ENCODE results near the gene ATP10D.

GRCh38 chr4:47482326-47482725 is 2.7 kb upstream of the ATP10D start:
- TF ChIP-seq ARNTL (CRISPR knock-in tag; IDR thresholded peaks at IDR 0.05; ENCODE audit: borderline replicate concordance, low read depth) (no peak), ZC3H10 (CRISPR knock-in tag; IDR thresholded peaks at IDR 0.05) (no peak), RARB (CRISPR knock-in tag; IDR thresholded peaks at IDR 0.05) (no peak), CREB5 (CRISPR knock-in tag; IDR thresholded peaks at IDR 0.05; ENCODE audit: low read depth) (no peak), SNAI2 (CRISPR knock-in tag; IDR thresholded peaks at IDR 0.05) (no peak), ISL1 (CRISPR knock-in tag; IDR thresholded peaks at IDR 0.05) (no peak), TCF4 (CRISPR knock-in tag; IDR thresholded peaks at IDR 0.05; ENCODE audit: borderline replicate concordance) (no peak), ZNF70 (CRISPR knock-in tag; IDR thresholded peaks at IDR 0.05) (no peak), PATZ1 (CRISPR knock-in tag; IDR thresholded peaks at IDR 0.05; ENCODE audit: borderline replicate concordance) (no peak), GLIS3 (CRISPR knock-in tag; IDR thresholded peaks at IDR 0.05) (no peak), TSHZ2 (CRISPR knock-in tag; IDR thresholded peaks at IDR 0.05) (no peak), ZFP3 (CRISPR knock-in tag; IDR thresholded peaks at IDR 0.05) (no peak), CSDC2 (CRISPR knock-in tag; IDR thresholded peaks at IDR 0.05) (no peak), ZNF8 (CRISPR knock-in tag; IDR thresholded peaks at IDR 0.05) (no peak)

Data from SK-N-SH treated with all-trans-retinoic acid at 6 μM for 48 hours (cell line).